GM12878 (cell line): ENCODE data around the gene CPNE5. TPM values are rescaled to one million over a fixed set of nuclear protein-coding genes. Genes with fewer than 3 reads are reported as not detected.

Experiments used
- ATF3 ChIP-seq: IDR thresholded peaks from 2 replicates; pipeline ENCODE4 v1.6.1; 2011; ENCODE audit warnings: low read depth, mild to moderate bottlenecking, low read length, moderate library complexity, borderline replicate concordance; ENCODE audit errors: extremely low read depth
- BRCA1 ChIP-seq: IDR thresholded peaks from 2 replicates; pipeline ENCODE4 v1.6.1; 2011; ENCODE audit warnings: low read depth, low read length, improper control_type of control experiment
- CBFB ChIP-seq: IDR thresholded peaks from 2 replicates; pipeline ENCODE4 v1.6.1; 2016; ENCODE audit warnings: antibody characterized with exemption, low read depth
- CREB1 ChIP-seq: IDR thresholded peaks from 2 replicates; pipeline ENCODE4 v1.6.1; 2012; ENCODE audit warnings: low read depth, mild to moderate bottlenecking, inconsistent platforms
- ESRRA ChIP-seq: IDR thresholded peaks from 2 replicates; pipeline ENCODE4 v1.6.1; 2012; ENCODE audit warnings: mild to moderate bottlenecking, low read length, improper control_type of control experiment
- GABPA ChIP-seq: IDR thresholded peaks from 2 replicates; pipeline ENCODE4 v1.6.1; 2014; ENCODE audit warnings: antibody characterized with exemption, low read depth, mild to moderate bottlenecking, inconsistent platforms
- HDAC6 ChIP-seq: fragments of 200-600 bp; sonication (generic); IDR thresholded peaks from one replicate; pipeline ENCODE4 v1.8.0; 2017; ENCODE audit warnings: antibody characterized with exemption; ENCODE audit not compliant: unreplicated experiment
- IKZF2 ChIP-seq, 2 experiments: fragments of 450-650 bp; IDR thresholded peaks; 2 replicates each; pipeline ENCODE4 v1.6.1; 2017; ENCODE audit warnings: mild to moderate bottlenecking in 2 of 2, moderate library complexity in 2 of 2
- JUND ChIP-seq: IDR thresholded peaks from 2 replicates; pipeline ENCODE4 v1.6.1; 2012; ENCODE audit warnings: low read depth, mild to moderate bottlenecking, low read length, improper control_type of control experiment, moderate library complexity
- KAT2A ChIP-seq: conservative IDR thresholded peaks from 2 replicates; pipeline ENCODE4 v1.6.1; 2011; ENCODE audit warnings: low read depth, low read length; ENCODE audit not compliant: control insufficient read depth
- KLF5 ChIP-seq: fragments of 450-650 bp; IDR thresholded peaks from 2 replicates; pipeline ENCODE4 v1.6.1; 2014; ENCODE audit warnings: mild to moderate bottlenecking; ENCODE audit not compliant: partially characterized antibody
- MXI1 ChIP-seq: fragments of 150-350 bp; IDR thresholded peaks from 2 replicates; pipeline ENCODE4 v1.6.1; 2011; ENCODE audit warnings: low read depth, mild to moderate bottlenecking, inconsistent platforms, low read length, improper control_type of control experiment
- NFYB ChIP-seq: IDR thresholded peaks from 2 replicates; pipeline ENCODE4 v1.6.1; 2011; ENCODE audit warnings: low read depth, mild to moderate bottlenecking, low read length, improper control_type of control experiment, moderate library complexity; ENCODE audit not compliant: insufficient read depth
- RAD51 ChIP-seq: fragments of 450-650 bp; IDR thresholded peaks from 2 replicates; pipeline ENCODE4 v1.6.1; 2016; ENCODE audit warnings: moderate library complexity, mild to moderate bottlenecking, inconsistent platforms
- SUZ12 ChIP-seq: fragments of 200-600 bp; sonication (generic); IDR thresholded peaks from one replicate; pipeline ENCODE4 v1.6.1; 2018; ENCODE audit warnings: antibody characterized with exemption, mild to moderate bottlenecking; ENCODE audit not compliant: unreplicated experiment
- TCF3 ChIP-seq: IDR thresholded peaks from 2 replicates; pipeline ENCODE4 v1.6.1; 2012; ENCODE audit warnings: low read depth, mild to moderate bottlenecking, low read length, borderline replicate concordance; ENCODE audit not compliant: insufficient read depth
- ZBTB40 ChIP-seq: fragments of 450-650 bp; IDR thresholded peaks from 2 replicates; pipeline ENCODE4 v1.6.1; 2016; ENCODE audit warnings: mild to moderate bottlenecking, moderate library complexity, borderline replicate concordance
- ZNF24 ChIP-seq: fragments of 450-650 bp; IDR thresholded peaks from 2 replicates; pipeline ENCODE4 v1.6.1; 2017; ENCODE audit warnings: antibody characterized with exemption, mild to moderate bottlenecking
- ZZZ3 ChIP-seq: IDR thresholded peaks from 2 replicates; pipeline ENCODE4 v1.6.1; 2011; ENCODE audit warnings: low read depth; ENCODE audit not compliant: control insufficient read depth, insufficient read length
- polyA plus RNA-seq, 11 experiments: library from polyadenylated mRNA; depleted of rRNA in 4 of 11; unstranded in 6 of 11; stranded (reverse) in 5 of 11; fragments of >200 nt; fragmentation: Nextera tagmentation in 4 of 11; fragmentation: Illumina TruSeq in 1 of 11; extraction: Ambion mirVana in 4 of 11; extraction: Trizol in 1 of 11; gene quantifications; 1 replicate in 1 of 11; 2 replicates in 10 of 11; pipeline versions ENCODE4 v1.2.1 to v1.2.3, GENCODE V29; 2011 to 2016; ENCODE audit warnings: inconsistent platforms in 2 of 11, missing spikeins in 2 of 11, low read depth in 1 of 11
- total RNA-seq, 4 experiments: library from RNA; depleted of rRNA in 3 of 4; stranded (reverse); fragments of >200 nt in 3 of 4; fragmentation: Illumina TruSeq in 1 of 4; extraction: Trizol in 1 of 4; gene quantifications; 2 replicates each; pipeline versions ENCODE4 v1.2.1 to v1.2.3, GENCODE V29; 2013 to 2021
- TF ChIP-seq, protein P1 (sequence below): fragments of 450-650 bp; IDR thresholded peaks from 2 replicates; pipeline ENCODE4 v1.6.1; 2017; ENCODE audit warnings: mild to moderate bottlenecking, moderate library complexity
- TF ChIP-seq, protein P2 (sequence below): IDR thresholded peaks from 2 replicates; pipeline ENCODE4 v1.6.1; 2012; ENCODE audit warnings: low read depth, low read length, improper control_type of control experiment

CPNE5 gene
- total and polyA plus RNA-seq, 10 of the 15 experiments (the other 5 are each of a cell fraction or from before 2014, with no cell fraction given) = 2.4 to 39.1 (median 18.2) TPM

- TF ChIP-seq ATF3 (no peak), TCF3 (no peak), ZNF24 (no peak), CBFB (no peak), BRCA1 (no peak), HDAC6 (no peak), IKZF2 (IDR thresholded peaks at IDR 0.05) (peak; percentile 86 to 93), RAD51 (no peak), ZBTB40 (no peak), KLF5 (no peak), NFYB (no peak), ESRRA (peak; percentile 90; the same call in 1 of the 2 replicates), JUND (no peak), GABPA (no peak), ZZZ3 (no peak), SUZ12 (no peak), KAT2A (no peak), CREB1 (no peak), MXI1 (no peak)
- TF ChIP-seq, protein P1, sequence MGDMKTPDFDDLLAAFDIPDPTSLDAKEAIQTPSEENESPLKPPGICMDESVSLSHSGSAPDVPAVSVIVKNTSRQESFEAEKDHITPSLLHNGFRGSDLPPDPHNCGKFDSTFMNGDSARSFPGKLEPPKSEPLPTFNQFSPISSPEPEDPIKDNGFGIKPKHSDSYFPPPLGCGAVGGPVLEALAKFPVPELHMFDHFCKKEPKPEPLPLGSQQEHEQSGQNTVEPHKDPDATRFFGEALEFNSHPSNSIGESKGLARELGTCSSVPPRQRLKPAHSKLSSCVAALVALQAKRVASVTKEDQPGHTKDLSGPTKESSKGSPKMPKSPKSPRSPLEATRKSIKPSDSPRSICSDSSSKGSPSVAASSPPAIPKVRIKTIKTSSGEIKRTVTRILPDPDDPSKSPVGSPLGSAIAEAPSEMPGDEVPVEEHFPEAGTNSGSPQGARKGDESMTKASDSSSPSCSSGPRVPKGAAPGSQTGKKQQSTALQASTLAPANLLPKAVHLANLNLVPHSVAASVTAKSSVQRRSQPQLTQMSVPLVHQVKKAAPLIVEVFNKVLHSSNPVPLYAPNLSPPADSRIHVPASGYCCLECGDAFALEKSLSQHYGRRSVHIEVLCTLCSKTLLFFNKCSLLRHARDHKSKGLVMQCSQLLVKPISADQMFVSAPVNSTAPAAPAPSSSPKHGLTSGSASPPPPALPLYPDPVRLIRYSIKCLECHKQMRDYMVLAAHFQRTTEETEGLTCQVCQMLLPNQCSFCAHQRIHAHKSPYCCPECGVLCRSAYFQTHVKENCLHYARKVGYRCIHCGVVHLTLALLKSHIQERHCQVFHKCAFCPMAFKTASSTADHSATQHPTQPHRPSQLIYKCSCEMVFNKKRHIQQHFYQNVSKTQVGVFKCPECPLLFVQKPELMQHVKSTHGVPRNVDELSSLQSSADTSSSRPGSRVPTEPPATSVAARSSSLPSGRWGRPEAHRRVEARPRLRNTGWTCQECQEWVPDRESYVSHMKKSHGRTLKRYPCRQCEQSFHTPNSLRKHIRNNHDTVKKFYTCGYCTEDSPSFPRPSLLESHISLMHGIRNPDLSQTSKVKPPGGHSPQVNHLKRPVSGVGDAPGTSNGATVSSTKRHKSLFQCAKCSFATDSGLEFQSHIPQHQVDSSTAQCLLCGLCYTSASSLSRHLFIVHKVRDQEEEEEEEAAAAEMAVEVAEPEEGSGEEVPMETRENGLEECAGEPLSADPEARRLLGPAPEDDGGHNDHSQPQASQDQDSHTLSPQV = no peak
- TF ChIP-seq, protein P2, sequence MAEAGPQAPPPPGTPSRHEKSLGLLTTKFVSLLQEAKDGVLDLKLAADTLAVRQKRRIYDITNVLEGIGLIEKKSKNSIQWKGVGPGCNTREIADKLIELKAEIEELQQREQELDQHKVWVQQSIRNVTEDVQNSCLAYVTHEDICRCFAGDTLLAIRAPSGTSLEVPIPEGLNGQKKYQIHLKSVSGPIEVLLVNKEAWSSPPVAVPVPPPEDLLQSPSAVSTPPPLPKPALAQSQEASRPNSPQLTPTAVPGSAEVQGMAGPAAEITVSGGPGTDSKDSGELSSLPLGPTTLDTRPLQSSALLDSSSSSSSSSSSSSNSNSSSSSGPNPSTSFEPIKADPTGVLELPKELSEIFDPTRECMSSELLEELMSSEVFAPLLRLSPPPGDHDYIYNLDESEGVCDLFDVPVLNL = no peak
These were observed 86.2 kb downstream of the CPNE5 start (continued) for GRCh38 chr6:36752886-36753506.
